DMS53 treated with DMSO at 0.1 percent for 48 hours (cell line): ENCODE measurements around the gene APBA2.

ENCODE experiments used
- DNase-seq: peaks from one replicate; lab custom pipeline; 2025; ENCODE audit not compliant: unreplicated experiment; lab: John Stamatoyannopoulos, UW

Gene APBA2

DNA sequence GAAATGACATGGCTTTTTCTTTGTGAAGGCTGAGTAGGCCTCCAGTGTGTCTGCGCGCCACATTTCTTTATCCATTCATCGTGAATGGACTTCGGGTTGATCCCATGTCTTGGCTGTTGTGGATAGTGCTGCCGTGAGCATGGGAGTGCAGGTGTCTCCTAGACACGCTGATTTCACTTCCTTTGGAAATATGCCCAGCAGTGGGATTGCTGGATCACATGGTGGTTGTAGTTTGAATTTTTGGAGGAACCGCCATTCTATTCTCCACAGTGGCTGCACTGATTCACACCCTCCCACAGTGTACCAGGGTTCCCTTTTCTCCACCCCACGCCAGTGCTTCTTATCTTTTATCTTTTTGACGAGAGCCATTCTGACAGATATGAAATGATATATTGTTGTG, 212.2 kb downstream of the APBA2 start:
- no peak for DNase-seq

DNA sequence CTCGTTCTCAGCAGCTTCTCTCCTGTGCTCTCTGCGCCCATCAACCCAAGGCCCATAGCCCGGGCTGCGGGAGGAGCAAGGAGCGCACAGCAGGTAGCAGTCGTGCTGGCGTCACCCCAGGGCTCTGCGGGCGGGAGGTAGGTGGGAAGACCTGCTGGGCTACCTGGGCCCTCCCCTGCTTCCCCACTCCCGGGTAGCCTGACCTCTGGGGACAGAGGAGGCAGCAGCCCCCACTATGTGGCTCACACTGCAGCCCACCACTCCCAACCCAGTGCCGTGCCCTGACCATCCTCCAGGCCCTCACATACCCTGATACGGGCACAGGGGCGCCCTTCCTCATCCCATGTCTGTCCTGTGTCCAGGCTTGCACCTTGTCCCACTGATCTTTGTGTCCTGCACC, 212.9 kb downstream of the APBA2 start:
- DNase-seq, result no peak

DNA sequence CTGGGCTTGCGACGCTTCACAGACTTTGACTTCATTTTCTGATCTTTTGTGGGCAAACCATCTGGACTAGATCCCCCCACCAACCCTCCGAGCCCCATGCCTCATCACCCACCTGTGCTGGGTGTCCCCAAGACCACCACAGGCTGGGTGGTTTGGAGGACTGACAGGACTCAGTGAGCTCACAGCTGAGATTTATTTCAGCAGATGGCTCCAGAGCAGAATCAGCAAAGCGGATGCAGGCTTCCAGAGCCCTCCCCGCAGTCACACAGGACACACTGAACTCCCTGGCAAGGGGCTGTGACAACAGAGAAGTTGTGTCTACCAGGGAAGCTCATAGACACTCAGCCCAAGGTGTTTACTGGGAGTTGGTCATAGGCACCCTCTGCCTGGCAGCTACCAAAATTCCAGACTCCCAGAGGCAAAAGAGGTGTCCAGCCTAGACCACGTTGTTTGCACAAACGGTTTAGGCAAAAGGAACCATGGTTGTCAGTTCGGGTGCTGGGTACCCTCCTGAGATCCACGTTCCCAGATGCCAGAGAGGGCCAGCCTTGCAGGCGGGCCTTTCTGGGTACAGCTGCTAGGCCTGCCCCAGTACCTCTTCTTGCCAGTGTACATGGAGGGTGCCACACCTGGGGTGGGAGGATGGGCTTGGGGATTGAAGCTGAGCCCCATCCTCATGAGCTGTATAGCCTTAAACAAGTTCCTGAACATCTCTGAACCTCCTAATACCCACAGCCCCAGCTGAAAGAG, 213.5 kb downstream of the APBA2 start:
- DNase-seq, result no peak

DNA sequence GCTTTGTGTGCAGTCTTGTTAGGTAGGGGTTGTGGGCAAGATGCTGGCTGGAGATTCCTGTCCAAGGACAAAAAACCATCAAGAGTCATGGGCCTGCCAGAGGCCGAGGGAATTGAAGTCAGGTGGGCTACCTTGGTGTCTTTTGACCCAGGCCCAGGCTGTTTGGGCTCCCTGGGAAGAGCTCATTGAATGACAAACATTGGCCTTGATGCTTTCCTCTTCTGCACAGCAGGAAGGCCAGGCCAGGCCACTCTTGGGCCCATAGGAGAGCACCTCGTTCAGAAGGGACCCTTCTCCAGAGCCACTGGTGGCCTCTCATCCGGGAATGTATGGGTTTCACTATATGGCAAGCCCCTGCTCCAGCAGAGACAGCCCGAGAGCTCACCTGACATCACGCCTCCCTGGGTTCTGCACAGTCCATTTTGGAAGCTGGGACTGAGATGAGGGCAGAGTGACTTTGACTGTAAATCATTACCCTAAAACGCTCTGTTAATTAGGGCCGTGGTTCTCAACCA, 214.8 kb downstream of the APBA2 start:
- DNase-seq, result no peak

DNA sequence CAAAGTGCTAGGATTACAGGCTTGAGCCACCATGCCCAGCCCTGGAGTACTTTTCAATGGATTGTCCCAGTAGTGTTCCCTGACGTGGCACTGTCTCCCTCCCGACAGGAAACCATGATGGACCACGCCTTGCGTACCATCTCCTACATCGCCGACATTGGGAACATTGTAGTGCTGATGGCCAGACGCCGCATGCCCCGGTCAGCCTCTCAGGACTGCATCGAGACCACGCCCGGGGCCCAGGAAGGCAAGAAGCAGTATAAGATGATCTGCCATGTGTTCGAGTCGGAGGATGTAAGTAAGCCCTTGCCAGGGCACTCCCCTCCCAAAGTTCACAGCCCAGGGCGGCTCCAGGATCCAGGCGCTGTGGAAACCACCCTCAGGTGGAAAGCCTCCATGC, 215.7 kb downstream of the APBA2 start:
- no peak for DNase-seq

DNA sequence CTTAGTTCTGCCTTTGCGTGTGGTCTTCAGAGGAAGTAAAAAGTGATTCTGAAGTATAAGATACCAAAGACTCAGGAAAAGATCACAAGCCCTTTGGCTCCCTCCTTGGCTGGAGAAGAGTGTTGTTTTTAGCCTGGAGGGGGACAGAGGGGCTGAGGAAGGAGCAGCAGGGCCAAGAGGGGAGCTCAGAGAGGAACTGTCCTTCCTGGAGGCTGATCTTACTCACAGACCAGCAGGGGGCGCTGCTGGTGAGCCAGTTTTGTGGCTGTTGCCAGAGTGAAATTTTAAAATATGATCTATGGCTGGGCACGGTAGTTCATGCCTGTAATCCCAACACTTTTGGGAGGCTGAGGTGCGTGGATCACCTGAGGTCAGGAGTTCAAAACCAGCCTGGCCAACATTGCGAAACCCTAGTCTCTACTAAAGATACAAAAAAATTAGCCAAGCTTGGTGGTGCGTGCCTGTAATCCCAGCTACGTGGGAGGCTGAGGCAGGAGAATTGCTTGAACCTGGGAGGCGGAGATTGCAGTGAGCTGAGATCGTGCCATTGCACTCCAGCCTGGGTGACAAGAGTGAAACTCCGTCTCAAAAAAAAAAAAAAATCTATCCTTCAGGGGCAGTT, 216.5 kb downstream of the APBA2 start:
- peak; percentile 7 for DNase-seq

DNA sequence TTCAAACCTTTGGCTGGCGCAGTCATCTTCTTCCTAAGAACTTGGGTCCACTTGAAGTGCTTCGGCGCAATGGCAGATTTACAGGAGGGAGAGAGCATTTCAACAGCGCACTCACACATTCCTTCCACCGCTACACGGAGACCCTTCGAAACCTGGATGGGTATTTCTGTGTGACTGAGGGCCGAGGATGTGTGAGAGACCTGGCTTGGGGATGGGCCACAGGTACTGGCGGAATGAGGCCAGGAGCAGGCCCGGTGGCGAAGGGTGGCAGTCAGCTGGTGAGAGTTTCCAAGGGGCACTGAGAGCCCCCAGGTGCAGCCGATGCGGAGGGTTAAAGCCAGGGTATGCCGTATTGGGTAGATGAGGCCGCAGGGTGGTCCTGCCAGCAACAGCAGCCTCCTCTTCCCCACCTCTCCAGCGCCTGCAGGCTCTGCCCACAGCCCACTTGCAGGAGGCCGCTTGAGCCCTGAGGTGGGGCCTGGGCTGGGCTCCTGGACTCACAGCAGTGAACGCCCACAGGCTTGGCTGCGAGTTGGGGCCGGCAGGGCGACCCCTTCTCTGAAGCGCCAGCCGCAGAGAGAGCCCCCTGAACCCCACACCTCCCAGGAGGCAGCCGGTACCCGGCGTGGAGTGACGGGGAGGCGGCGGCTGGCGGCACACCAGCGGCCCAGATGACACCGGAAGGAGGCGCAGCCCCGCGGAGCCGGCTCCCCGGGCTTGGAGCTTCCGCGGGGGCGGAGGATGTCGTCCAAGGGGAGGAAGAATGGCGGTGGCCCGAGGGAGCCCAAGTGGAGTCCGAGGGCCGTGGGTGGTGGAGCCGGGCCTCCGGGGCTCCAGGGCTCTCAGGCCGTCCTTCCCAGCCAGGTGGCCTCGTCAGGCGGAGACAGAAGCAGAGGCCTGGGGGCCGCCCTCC, 217.4 kb downstream of the APBA2 start:
- no peak for DNase-seq

DNA sequence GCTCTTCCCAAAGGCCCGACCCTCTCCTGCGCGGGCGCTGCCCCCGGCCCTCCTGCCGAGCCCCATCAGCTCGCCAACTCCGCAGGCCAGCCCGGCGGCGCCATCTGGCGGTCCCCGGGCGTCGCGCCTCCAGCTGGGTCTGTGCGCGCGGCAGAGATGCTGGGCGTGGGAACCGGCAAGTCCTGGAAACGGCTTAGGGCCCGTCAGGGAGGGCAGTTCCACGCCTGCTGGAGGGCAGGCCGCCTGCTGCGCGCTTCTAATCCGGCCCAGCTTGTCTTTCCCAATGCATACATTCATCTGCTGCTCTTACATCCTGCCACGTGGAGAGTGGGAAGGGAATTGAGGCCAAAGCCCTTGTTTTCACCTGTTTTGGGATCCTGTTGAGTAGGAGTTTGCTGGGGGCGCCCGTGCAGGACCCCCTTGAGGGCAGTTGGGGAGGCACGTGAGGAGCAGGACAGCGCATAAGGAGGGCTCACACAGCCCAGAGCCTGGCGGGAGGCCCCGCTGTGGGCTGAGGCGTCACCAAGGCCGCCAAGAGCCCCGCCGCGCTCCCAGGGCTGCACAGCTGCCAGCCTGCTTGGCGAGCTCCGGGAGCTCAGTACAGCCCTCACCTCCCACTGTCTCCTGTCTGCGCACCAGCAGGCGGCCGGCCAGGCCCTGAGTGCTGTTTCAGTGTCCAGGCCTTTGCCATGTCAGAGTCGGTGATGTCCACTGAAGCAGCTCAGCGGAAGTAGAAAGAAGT, 218.2 kb downstream of the APBA2 start:
- DNase-seq, result no peak

DNA sequence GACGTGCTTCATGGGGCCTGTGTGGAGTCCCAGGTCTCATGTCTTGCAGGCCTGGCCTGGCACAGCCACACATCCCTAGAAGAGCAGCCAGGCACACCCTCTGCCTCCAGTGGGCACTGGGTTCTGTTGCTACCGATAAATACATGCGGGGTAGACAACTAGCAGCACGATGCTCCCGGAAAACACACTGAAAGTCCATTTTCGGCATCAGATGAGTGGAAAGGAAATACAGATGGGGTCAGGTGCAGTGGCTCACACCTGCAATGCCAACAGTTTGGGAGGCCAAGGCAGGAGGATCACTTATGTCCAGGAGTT, 218.7 kb downstream of the APBA2 start:
- no peak for DNase-seq

DNA sequence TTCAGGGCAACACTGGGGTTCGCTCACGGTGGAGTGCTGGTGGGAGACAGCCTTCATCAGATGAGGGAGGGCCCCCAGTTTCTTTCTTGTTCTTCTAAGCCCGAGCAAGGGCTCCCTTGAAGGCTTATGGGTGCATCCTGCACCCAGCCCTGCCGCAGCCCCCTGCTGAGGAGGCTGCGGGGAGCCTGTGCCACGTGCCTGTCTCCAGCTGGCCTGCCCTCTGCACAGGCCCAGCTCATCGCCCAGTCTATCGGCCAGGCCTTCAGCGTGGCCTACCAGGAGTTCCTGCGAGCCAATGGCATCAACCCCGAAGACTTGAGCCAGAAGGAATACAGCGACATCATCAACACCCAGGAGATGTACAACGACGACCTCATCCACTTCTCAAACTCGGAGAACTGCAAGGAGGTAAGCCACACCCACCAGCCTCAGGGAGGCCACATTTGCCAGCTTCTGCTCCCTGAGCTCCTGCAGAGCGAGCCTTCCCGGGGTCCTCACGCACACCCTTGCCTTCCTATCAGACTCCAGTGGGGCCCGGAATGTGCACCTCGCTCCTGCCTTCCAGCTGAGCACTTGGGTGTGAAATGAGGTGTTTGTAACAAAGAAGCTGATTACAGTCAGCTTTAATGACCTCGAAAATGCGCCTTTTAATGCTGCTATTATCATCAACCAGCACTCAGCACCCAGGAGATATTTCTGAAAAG, 219.5 kb downstream of the APBA2 start:
- no peak for DNase-seq

DNA sequence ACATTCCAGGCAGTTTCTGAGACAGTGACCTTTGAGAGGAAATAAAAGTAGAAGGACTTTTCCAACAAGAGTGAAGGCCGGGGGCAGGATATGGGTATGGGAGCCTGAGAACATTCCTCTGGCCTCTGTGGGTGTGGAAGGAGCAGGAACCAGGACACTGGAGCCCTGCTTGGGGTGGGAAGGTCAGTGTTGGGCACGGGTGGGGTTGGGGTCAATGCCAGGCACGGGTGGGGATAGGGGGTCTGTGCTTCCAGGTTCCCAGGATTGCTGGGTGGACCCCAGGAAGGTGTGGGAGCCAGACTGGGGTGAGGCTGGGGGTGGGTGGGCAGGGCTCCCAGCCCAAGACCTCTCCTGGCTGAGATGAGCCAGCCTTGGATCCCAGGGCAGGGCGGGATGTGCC, 220.3 kb downstream of the APBA2 start:
- no peak for DNase-seq

DNA sequence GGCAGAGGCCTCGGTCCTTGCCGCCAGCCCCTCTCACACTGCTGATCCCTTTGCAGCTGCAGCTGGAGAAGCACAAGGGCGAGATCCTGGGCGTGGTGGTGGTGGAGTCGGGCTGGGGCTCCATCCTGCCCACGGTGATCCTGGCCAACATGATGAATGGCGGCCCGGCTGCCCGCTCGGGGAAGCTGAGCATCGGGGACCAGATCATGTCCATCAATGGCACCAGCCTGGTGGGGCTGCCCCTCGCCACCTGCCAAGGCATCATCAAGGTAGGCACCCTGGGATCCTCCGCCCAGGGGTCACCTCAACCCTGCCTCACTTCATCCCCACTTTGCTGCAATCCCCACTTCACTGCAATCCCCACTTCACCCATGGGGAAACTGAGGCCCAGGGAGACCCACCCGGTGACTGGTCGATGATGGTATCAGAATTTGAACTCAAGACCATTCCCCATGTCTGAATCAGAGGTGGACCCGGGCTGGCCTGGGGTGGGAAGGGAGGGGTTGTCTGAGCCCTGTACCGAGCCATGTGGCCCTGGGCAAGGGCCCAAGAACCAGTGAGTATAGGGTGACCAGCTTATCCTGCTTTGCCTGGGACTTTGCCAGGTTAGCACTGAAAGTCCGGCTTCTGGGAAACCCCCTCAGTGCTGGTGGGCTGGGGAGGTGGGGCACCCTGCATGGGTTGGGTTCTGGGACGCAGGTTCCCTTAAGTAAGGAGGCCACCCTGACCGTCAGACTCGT, 220.9 kb downstream of the APBA2 start:
- DNase-seq, result no peak

DNA sequence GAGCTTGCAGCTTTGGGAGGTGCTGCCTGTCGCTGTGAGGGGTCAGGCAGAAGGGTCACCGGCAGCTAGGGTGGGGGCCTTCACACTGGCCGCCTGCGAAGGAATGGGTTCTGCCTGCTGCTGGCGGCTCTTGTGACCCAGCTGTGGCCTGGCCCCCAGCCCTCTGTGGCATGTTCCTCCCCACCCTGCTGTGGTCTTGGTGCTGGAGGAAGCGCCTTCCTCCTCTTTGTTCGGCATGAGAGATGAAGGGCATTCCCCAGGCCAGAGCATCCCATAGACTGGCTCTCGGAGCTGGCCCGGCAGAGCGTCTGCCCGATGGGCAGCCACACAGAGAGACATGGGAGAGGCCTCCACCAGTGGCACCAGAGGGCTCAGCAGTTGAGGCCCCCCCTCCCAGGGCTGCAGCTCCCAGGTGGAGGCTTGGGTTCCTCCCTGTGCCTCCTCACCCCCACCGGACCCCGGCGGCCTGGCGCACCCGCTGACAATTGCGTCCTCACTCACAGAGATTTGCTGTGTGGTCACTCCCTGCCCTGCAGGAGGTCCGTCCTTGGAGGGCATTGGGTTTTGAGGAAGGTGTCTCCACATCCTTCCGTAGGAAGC, 221.6 kb downstream of the APBA2 start:
- no peak for DNase-seq

DNA sequence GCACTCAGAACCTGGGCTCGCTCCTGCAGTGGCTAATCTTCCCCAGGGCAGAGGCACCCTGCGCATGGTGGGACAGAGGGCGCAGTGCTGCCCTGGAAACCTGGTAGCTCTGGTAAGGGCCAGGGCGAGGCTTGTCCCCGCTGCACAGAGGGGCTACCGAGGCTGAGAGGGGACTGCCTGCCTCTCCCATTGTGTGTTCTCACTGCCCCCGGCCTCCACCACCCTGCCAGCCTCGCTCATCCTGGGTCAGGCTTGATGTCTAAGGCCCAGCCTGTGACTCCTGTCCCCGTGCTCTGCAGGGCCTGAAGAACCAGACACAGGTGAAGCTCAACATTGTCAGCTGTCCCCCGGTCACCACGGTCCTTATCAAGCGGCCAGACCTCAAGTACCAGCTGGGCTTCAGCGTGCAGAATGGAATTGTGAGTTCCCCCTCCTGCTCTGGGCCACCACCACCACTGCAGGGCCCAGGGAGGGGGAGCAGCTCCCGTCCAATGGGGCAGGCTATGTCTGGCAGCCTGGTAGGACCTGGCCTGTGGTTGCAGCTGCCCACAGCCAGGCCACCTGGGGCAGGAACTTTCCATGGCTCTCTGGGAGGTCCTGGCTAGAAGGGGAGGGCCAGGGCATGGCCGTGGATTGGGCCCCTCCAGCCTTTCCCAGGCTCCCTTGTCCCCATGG, 222.3 kb downstream of the APBA2 start:
- no peak for DNase-seq

DNA sequence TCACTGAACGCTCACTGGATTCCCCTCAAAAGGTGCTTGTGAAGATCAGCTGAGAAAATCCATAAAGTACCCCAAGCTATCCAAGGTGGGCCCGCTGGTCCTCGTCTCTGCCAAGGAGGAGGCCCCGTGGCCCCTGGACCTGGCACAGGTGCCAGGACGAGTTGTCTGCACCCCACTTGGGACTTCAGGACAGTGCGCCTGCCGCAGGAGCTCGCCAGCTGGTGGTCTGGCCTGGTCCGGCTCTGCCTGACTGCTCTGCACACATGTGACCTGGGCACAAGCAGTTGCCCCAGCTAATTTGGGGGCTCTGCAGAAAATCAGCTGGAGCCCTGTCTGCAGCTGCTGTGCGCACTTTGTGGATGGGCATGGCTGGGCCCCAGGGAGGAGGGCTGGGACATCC, 224.0 kb downstream of the APBA2 start:
- DNase-seq, result no peak

DNA sequence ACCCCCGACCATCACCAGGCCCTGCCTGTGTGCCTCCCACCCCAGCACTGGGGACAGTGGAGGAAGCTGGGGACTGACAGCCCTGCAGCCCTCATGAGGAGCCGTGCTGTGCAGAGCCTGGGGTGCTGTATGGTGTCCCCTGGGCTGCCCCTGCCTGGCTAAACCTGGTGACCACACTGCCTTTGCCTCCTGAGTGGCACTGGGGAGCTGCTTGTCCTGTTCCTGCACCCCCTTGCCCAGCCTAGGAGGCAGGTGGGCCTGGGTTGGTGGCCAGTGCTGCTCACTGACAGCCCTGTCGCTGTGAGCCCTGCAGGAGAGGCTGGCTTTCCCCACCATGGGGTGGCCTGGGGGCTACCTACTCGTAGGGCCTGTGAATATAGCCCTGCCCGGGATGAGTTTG, 224.4 kb downstream of the APBA2 start:
- DNase-seq, result no peak

DNA sequence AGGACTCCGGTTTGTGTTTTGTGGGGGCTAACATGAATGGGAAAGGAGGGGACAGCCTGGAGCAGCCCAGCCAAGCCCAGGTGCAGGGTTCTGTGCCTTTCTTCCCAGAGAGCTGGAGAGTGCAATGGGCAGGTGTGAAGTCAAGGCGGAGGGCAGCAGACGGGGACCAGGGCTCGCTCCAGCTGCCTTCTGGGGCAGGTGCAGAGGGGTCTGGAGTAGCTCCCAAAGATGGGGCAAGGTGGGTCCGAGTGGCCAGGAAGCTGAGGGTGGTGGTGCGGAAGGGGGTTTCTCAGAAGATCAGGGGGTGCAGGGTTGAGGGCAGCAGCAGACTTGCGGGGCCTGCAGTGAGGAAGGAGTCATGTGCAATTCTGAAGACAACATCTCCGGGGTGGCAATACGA, 225.0 kb downstream of the APBA2 start:
- no peak for DNase-seq

DNA sequence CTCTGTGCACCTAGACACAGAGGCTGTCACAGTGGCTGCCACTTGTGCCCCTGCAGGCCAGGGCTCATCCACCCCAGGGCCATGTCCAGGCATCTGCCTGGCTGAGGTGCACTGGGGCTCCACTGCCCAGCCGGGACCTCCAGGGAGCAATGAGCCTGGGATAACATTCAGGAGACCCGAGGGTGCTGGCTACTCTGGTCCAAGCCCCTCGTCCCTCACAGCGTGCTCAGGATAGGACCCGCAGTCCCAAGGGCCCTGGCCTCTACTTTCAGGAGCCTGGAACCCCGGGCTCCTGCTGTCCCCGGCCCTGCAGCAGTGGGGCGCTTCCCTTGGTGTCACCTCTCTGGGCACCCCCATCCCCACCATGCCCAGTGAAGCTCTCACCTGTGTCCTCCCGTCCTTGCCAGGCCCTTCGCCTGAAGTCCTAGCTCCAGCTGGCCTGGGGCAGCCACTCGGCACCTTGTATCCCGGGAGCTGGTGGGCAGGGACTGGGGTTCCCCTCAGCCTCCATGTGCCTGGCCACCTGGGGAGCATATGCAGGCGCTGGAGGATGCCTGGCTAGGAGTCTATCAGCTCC, 226.0 kb downstream of the APBA2 start:
- DNase-seq, result no peak
